Transverse colon (tissue), 4 donors: ENCODE results near the gene NPIPB6.
"Not testable (repeated sequence)": the region's sequence is repeated elsewhere in the genome, so short reads cannot be mapped to it uniquely, and the experiment has no call there.

Source experiments
- POLR2A ChIP-seq: fragments of 450-650 bp; IDR thresholded peaks from one replicate; pipeline ENCODE4 v1.6.1; 2016; ENCODE audit warnings: antibody characterized with exemption, mild to moderate bottlenecking, moderate library complexity
- POLR2AphosphoS5 ChIP-seq, 3 donors: sonication (generic); formaldehyde crosslinking; IDR thresholded peaks; one replicate each; pipeline ENCODE4 v1.6.1; 2016; ENCODE audit warnings: antibody characterized with exemption in 3 of 3
- TF ChIP-seq, protein P1 (sequence below), 5 experiments: fragments of 200-600 bp in 3 of 5; fragments of 450-650 bp in 2 of 5; sonication (generic) in 3 of 5; IDR thresholded peaks; 1 replicate in 2 of 5; 2 replicates in 3 of 5; pipeline ENCODE4 v1.5.1; 2016 to 2017; ENCODE audit warnings: antibody characterized with exemption in 5 of 5, inconsistent platforms in 3 of 5, mild to moderate bottlenecking in 2 of 5, moderate library complexity in 1 of 5

DNA sequence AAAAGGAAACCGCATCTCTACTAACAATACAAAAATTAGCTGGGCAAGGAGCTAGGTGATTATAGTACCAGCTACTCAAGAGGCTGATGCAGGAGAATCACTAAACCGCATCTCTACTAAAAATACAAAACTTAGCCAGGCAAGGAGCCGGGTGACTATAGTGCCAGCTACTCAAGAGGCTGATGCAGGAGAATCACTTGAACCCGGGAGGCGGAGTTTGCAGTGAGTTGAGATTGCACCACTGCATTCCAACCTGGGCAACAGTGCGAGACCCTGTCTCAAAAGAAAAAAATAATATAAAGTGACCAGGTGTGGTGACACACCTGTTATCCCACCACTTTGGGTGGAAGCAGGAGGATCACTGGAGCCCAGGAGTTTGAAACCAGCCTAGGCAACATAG is 25.1 kb downstream of the NPIPB6 start:
- not testable (repeated sequence) for TF ChIP-seq POLR2A; POLR2AphosphoS5 (IDR thresholded peaks at IDR 0.05)
- TF ChIP-seq, protein P1, sequence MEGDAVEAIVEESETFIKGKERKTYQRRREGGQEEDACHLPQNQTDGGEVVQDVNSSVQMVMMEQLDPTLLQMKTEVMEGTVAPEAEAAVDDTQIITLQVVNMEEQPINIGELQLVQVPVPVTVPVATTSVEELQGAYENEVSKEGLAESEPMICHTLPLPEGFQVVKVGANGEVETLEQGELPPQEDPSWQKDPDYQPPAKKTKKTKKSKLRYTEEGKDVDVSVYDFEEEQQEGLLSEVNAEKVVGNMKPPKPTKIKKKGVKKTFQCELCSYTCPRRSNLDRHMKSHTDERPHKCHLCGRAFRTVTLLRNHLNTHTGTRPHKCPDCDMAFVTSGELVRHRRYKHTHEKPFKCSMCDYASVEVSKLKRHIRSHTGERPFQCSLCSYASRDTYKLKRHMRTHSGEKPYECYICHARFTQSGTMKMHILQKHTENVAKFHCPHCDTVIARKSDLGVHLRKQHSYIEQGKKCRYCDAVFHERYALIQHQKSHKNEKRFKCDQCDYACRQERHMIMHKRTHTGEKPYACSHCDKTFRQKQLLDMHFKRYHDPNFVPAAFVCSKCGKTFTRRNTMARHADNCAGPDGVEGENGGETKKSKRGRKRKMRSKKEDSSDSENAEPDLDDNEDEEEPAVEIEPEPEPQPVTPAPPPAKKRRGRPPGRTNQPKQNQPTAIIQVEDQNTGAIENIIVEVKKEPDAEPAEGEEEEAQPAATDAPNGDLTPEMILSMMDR (IDR thresholded peaks at IDR 0.05) = not testable (repeated sequence)
